AG04450 (cell line): ENCODE measurements around the gene ADAT3. TPM values are rescaled to one million over a fixed set of nuclear protein-coding genes. Genes with fewer than 3 reads are reported as not detected.

Experiments
- CTCF ChIA-PET: fragments of 300-600, 350-600 bp; formaldehyde crosslinking; extraction: SDS; loops from one replicate; lab custom pipeline; 2022; ENCODE audit warnings: antibody characterized with exemption, inconsistent platforms; lab: Charles Lee
- POLR2A ChIA-PET: fragments of 350-600 bp; formaldehyde crosslinking; extraction: SDS; loops from one replicate; lab custom pipeline; 2021; ENCODE audit warnings: antibody characterized with exemption, inconsistent platforms; lab: Yijun Ruan, JAX
- DNase-seq: peaks from one replicate; pipeline ENCODE4 v3.0.0-alpha.2; 2011; ENCODE audit warnings: low read depth, low spot score
- H3K27ac ChIP-seq: one replicate; pipeline ENCODE4 v1.5.1; 2012; ENCODE audit warnings: low read depth, low read length, control low read depth
- H3K27me3 ChIP-seq: one replicate; pipeline ENCODE4 v1.6.0; 2012; ENCODE audit warnings: low read length; ENCODE audit not compliant: control insufficient read depth, insufficient read depth
- H3K4me3 ChIP-seq: 2 replicates; pipeline ENCODE4 v1.5.1; 2011; ENCODE audit warnings: mild to moderate bottlenecking, low read depth, low read length, control low read depth
- H3K9me3 ChIP-seq: 2 replicates; pipeline ENCODE4 v1.5.1; 2012; ENCODE audit warnings: low read length; ENCODE audit not compliant: control insufficient read depth, insufficient read depth
- CTCF ChIP-seq: IDR thresholded peaks from 2 replicates; pipeline ENCODE4 v1.5.1; 2011; ENCODE audit warnings: low read depth, low read length, control low read depth, inconsistent platforms
- polyA plus RNA-seq: library from polyadenylated mRNA; depleted of rRNA; stranded (reverse); fragments of >200 nt; gene quantifications from 2 replicates; pipeline ENCODE4 v1.2.3, GENCODE V29; 2011

Gene ADAT3
- polyA plus RNA-seq, 1 experiment, result 0.35 TPM

- no peaks in the 10 kb centered on the region for H3K27me3 ChIP-seq
- ChIA-PET POLR2A (interaction anchor here (0.8 kb wide), 1 partner anchor 443 kb away, joined by 3 read pairs; no protein-coding TSS in a partner anchor), CTCF (interaction anchor here (0.6 kb wide), 1 partner anchor 105 kb away, joined by 4 read pairs; no protein-coding TSS in a partner anchor)
- no peak for TF ChIP-seq CTCF
- H3K9me3 ChIP-seq, result peaks cover 4% of the 10 kb centered on the region; the same call in 1 of the 2 replicates
- DNase-seq, result no peak
- peak within 1 kb of the TSS; percentile 87 for H3K4me3 ChIP-seq
- peak within 1 kb of the TSS; percentile 96 for H3K27ac ChIP-seq
These were observed 36.2 kb downstream of the ADAT3 start, which contains the start of gene CSNK1G2 for GRCh38 chr19:1941146-1942077. CSNK1G2 (plus strand) TSS chr19:1941172; CDS start chr19:1969773, 28,601 bp downstream.

- peak overlapping the region; percentile 84 for H3K27ac ChIP-seq
- ChIA-PET POLR2A (interaction anchor here (0.5 to 0.8 kb wide), 3 partner anchors 40 to 442 kb away, joined by 3 to 4 read pairs (median 4); no protein-coding TSS in a partner anchor), CTCF (interaction anchor here (0.6 kb wide), 1 partner anchor 104 kb away, joined by 4 read pairs; no protein-coding TSS in a partner anchor)
- no peaks in the 10 kb centered on the region for H3K27me3 ChIP-seq
- H3K4me3 ChIP-seq, result peak overlapping the region; percentile 87
- no peak for TF ChIP-seq CTCF
- no peak for DNase-seq
- peaks cover 7% of the 10 kb centered on the region; the same call in 1 of the 2 replicates for H3K9me3 ChIP-seq
These were observed 37.1 kb downstream of the ADAT3 start for GRCh38 chr19:1942078-1942933.

- Histone ChIP-seq H3K27me3 (no peaks in the 10 kb centered on the region), H3K4me3 (peak overlapping the region; percentile 87), H3K9me3 (peaks cover 13% of the 10 kb centered on the region; the same call in 1 of the 2 replicates), H3K27ac (no peak overlapping the region)
- ChIA-PET POLR2A (no interaction called here), CTCF (interaction anchor here (0.6 kb wide), 1 partner anchor 28 kb away, joined by 5 read pairs; no protein-coding TSS in a partner anchor)
- TF ChIP-seq CTCF, result no peak
- no peak for DNase-seq
These were observed 37.8 kb downstream of the ADAT3 start for GRCh38 chr19:1942934-1943555.

GRCh38 chr19:1943661-1944087 lies 38.5 kb downstream of the ADAT3 start:
- H3K4me3 ChIP-seq, result no peak overlapping the region; the same call in 1 of the 2 replicates
- ChIA-PET POLR2A (no interaction called here), CTCF (interaction anchor here (0.6 kb wide), 1 partner anchor 27 kb away, joined by 5 read pairs; no protein-coding TSS in a partner anchor)
- TF ChIP-seq CTCF, result no peak
- DNase-seq, result no peak
- no peak overlapping the region for H3K27ac ChIP-seq
- H3K27me3 ChIP-seq, result no peaks in the 10 kb centered on the region
- peaks cover 14% of the 10 kb centered on the region; the same call in 1 of the 2 replicates for H3K9me3 ChIP-seq
